ENCODE data around the gene EHD3.

EHD3 gene

DNA sequence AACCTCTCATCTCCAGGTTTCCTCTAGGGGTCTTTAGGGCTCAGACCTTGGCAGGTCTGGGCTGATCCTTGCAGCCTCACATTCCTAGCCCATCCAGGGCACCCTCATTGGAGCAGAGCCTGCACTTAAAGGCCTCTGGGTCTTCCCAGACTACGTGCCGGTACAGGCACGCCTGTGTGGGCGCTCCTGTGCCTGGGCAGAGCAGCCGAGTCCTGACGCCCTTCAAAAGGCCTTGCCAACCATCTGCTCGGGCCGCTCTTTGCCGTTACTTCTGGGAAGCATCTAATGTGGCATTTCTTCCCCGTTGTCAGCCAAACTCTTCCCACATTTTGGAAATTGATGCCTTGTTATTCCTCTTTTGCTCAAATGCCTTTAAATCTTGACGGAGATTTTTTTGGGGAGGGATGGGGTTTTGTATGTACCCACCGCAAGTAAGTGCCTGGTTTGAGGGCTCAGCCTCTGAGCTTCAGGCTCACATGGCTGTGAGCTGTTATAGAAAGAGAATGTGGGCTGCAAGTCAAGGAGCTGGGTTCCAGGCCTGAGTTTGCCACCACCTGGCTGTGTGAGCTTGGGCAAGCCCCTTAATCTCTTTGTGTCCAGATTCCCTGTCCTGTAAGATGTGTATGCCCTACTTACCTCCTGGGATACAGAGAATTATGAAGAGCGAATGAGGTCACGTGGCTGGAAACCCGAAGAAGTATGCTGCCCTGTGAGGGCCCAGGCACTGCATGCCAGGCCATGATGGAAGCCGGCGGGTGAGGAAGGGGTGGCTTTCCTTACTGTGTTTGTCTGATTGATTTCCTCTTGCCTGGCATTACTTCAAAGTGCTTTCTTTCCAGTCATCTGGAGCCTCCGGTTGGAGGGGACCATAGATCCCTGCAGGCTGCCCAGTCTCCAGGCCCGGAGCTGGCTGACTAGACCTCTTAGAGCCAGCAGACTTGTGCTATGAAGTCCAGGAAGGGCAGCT is 20.6 kb downstream of the EHD3 start:
- Histone ChIP-seq H3K27me3 (ENCODE audit: insufficient read depth, low read length, poor library complexity, severe bottlenecking) (no peaks in the 10 kb centered on the region), H3K4me1 (ENCODE audit: insufficient read depth, low read length, poor library complexity, severe bottlenecking) (no peaks in the 10 kb centered on the region), H3K4me2 (ENCODE audit: low read depth, low read length, poor library complexity, severe bottlenecking) (no peak overlapping the region), H3F3A (ENCODE audit: low read depth) (no peaks in the 10 kb centered on the region), H3K36me3 (ENCODE audit: insufficient read depth, low read length) (no peaks in the 10 kb centered on the region), H3K79me2 (ENCODE audit: insufficient read depth, low read length) (no peaks in the 10 kb centered on the region), H4K20me1 (ENCODE audit: insufficient read depth, low read length, poor library complexity, severe bottlenecking) (no peaks in the 10 kb centered on the region), H3K4me3 (ENCODE audit: low read length, poor library complexity, severe bottlenecking) (no peak overlapping the region), H3K9ac (ENCODE audit: low read depth, low read length, poor library complexity, severe bottlenecking) (no peak overlapping the region), H3K9me2 (replicated peaks; ENCODE audit: low read depth, low read length) (no peaks in the 10 kb centered on the region), H2AFZ (ENCODE audit: low read length) (no peak overlapping the region), H3K9me3 (ENCODE audit: insufficient read depth, low read depth, low read length) (no peaks in the 10 kb centered on the region)
- TF ChIP-seq EZH2phosphoT487 (IDR thresholded peaks at IDR 0.05; ENCODE audit: borderline replicate concordance): no peak
- no peak for TF ChIP-seq CTCF (conservative IDR thresholded peaks at IDR 0.05; ENCODE audit: low read length)

GRCh38 chr2:31255911-31256571 is 22.1 kb downstream of the EHD3 start:
- Histone ChIP-seq H3K36me3 (ENCODE audit: insufficient read depth, low read length) (no peaks in the 10 kb centered on the region), H3K9ac (ENCODE audit: low read depth, low read length, poor library complexity, severe bottlenecking) (no peak overlapping the region), H3K4me3 (ENCODE audit: low read length, poor library complexity, severe bottlenecking) (no peak overlapping the region), H3K9me2 (replicated peaks; ENCODE audit: low read depth, low read length) (no peaks in the 10 kb centered on the region), H3K4me2 (ENCODE audit: low read depth, low read length, poor library complexity, severe bottlenecking) (no peak overlapping the region), H3K27me3 (ENCODE audit: insufficient read depth, low read length, poor library complexity, severe bottlenecking) (no peaks in the 10 kb centered on the region), H4K20me1 (ENCODE audit: insufficient read depth, low read length, poor library complexity, severe bottlenecking) (no peaks in the 10 kb centered on the region), H3K79me2 (ENCODE audit: insufficient read depth, low read length) (no peaks in the 10 kb centered on the region), H3K9me3 (ENCODE audit: insufficient read depth, low read depth, low read length) (no peaks in the 10 kb centered on the region), H3F3A (ENCODE audit: low read depth) (no peaks in the 10 kb centered on the region), H2AFZ (ENCODE audit: low read length) (no peak overlapping the region), H3K4me1 (ENCODE audit: insufficient read depth, low read length, poor library complexity, severe bottlenecking) (no peaks in the 10 kb centered on the region)
- no peak for TF ChIP-seq CTCF (conservative IDR thresholded peaks at IDR 0.05; ENCODE audit: low read length)
- no peak for TF ChIP-seq EZH2phosphoT487 (IDR thresholded peaks at IDR 0.05; ENCODE audit: borderline replicate concordance)

- no peak overlapping the region for H2AFZ ChIP-seq (ENCODE audit: low read length)
- no peaks in the 10 kb centered on the region for H3K9me3 ChIP-seq (ENCODE audit: insufficient read depth, low read depth, low read length)
- no peak overlapping the region for H3K4me2 ChIP-seq (ENCODE audit: low read depth, low read length, poor library complexity, severe bottlenecking)
- no peak overlapping the region for H3K4me3 ChIP-seq (ENCODE audit: low read length, poor library complexity, severe bottlenecking)
- H3K9ac ChIP-seq (ENCODE audit: low read depth, low read length, poor library complexity, severe bottlenecking): no peak overlapping the region
- TF ChIP-seq CTCF (conservative IDR thresholded peaks at IDR 0.05; ENCODE audit: low read length): no peak
- TF ChIP-seq EZH2phosphoT487 (IDR thresholded peaks at IDR 0.05; ENCODE audit: borderline replicate concordance): no peak
- no peaks in the 10 kb centered on the region for H3K27me3 ChIP-seq (ENCODE audit: insufficient read depth, low read length, poor library complexity, severe bottlenecking)
- no peaks in the 10 kb centered on the region for H3K79me2 ChIP-seq (ENCODE audit: insufficient read depth, low read length)
- H3K4me1 ChIP-seq (ENCODE audit: insufficient read depth, low read length, poor library complexity, severe bottlenecking): no peaks in the 10 kb centered on the region
- no peaks in the 10 kb centered on the region for H4K20me1 ChIP-seq (ENCODE audit: insufficient read depth, low read length, poor library complexity, severe bottlenecking)
- no peaks in the 10 kb centered on the region for H3K36me3 ChIP-seq (ENCODE audit: insufficient read depth, low read length)
- H3F3A ChIP-seq (ENCODE audit: low read depth): no peaks in the 10 kb centered on the region
- no peaks in the 10 kb centered on the region for H3K9me2 ChIP-seq (replicated peaks; ENCODE audit: low read depth, low read length)
These were observed 22.8 kb downstream of the EHD3 start for GRCh38 chr2:31256611-31257382.

All from Loucy (cell line).